ENCODE measurements around the gene CHFR. TPM values are rescaled to one million over a fixed set of nuclear protein-coding genes. Genes with fewer than 3 reads are reported as not detected.

The CHFR gene
- total and polyA plus RNA-seq, 2 of the 4 experiments (the other 2 are of a cell fraction): 13.4 to 35.3 TPM

DNA sequence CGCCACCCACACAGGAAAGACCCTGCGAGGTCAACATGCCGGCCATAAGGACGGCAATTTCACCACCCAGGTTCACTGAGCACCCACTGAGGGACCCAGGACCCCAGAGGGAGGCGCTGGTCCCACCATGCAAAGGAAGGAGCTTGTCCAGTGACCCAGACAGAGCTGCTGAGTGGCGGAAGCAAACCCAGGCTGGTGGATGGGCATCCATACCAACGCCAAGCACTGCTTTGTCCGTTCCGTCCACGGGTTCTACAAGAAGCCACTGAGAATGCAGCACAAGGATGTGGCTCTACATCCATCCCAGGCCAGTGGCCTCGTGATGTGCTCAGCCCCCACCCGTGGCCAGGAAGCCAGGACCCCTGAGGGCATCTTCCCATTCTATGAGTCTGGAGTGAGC is 34.9 kb downstream of the CHFR start:
- dilution Hi-C loops (cut with HindIII; ENCODE audit: low sequenced_read_pairs, unreplicated experiment) (no loop called here), in situ Hi-C loops (cut with MboI; ENCODE audit: low sequenced_read_pairs) (no loop called here), intact Hi-C loops (cut with micrococcal nuclease) (no loop called here)
- Histone ChIP-seq H2BK20ac (ENCODE audit: low read depth, low read length) (no peak overlapping the region), H3K14ac (replicated peaks; ENCODE audit: low read depth, low read length) (no peak overlapping the region), H2BK15ac (ENCODE audit: low read depth, low read length) (no peak overlapping the region), H2BK120ac (ENCODE audit: low read depth, low read length) (no peak overlapping the region), H3K9me1 (ENCODE audit: insufficient read depth, low read length) (no peaks in the 10 kb centered on the region; the same call in 1 of the 2 replicates), H2AK9ac (replicated peaks; ENCODE audit: low read depth, low read length, poor library complexity) (peak overlapping the region; percentile 55), H3K18ac (ENCODE audit: low read depth, low read length) (no peak overlapping the region), H3K9ac (ENCODE audit: low read depth, low read length) (no peak overlapping the region), H3K4me1 (ENCODE audit: control insufficient read depth, insufficient read depth, low read length) (no peaks in the 10 kb centered on the region), H3K56ac (ENCODE audit: extremely low read depth, insufficient read depth, low read length) (no peak overlapping the region), H3K27ac (ENCODE audit: insufficient read depth, low read length) (no peak overlapping the region), H3K27me3 (ENCODE audit: control insufficient read depth, insufficient read depth, low read length) (no peaks in the 10 kb centered on the region), H3K4me3 (ENCODE audit: insufficient read depth, low read depth, low read length) (no peak overlapping the region), H2BK5ac (ENCODE audit: low read depth, low read length, poor library complexity, severe bottlenecking) (no peak overlapping the region), H4K8ac (ENCODE audit: low read depth in 2 of 2, low read length in 2 of 2) (no peak overlapping the region), H3K4ac (ENCODE audit: low read depth, low read length) (no peak overlapping the region), H3K79me1 (ENCODE audit: low read depth in 1 of 2, low read length in 2 of 2) (no peaks in the 10 kb centered on the region; a peak in 2 of 4 replicates), H3K23ac (ENCODE audit: low read depth, low read length) (no peak overlapping the region), H3K4me2 (ENCODE audit: low read depth, low read length) (no peak overlapping the region), H4K20me1 (ENCODE audit: insufficient read depth, low read length) (no peaks in the 10 kb centered on the region), H2AFZ (replicated peaks; ENCODE audit: low read length, poor library complexity) (peak overlapping the region; percentile 21), H3K36me3 (ENCODE audit: control insufficient read depth, insufficient read depth, low read length) (peaks cover 72% of the 10 kb centered on the region), H4K91ac (ENCODE audit: insufficient read depth, low read depth, low read length) (no peak overlapping the region), H3K9me3 (ENCODE audit: control insufficient read depth, insufficient read depth, low read length) (no peaks in the 10 kb centered on the region), H4K5ac (ENCODE audit: low read depth, low read length) (no peak overlapping the region), H2AK5ac (ENCODE audit: low read depth, low read length) (no peak overlapping the region)
- no peak for TF ChIP-seq MAFK (IDR thresholded peaks at IDR 0.05; ENCODE audit: low read depth, low read length)
- no peak for TF ChIP-seq NFE2L2 (IDR thresholded peaks at IDR 0.05; ENCODE audit: low read depth, low read length)
- no peak for TF ChIP-seq MAZ (IDR thresholded peaks at IDR 0.05; ENCODE audit: borderline replicate concordance, low read depth, low read length)
- TF ChIP-seq RFX5 (IDR thresholded peaks at IDR 0.05; ENCODE audit: low read depth, low read length): no peak
- no peak for TF ChIP-seq BHLHE40 (IDR thresholded peaks at IDR 0.05; ENCODE audit: low read depth, low read length)
- no peak for TF ChIP-seq SMC3 (IDR thresholded peaks at IDR 0.05; ENCODE audit: low read depth, low read length)
- TF ChIP-seq POLR2A (IDR thresholded peaks at IDR 0.05; ENCODE audit: low read depth, low read length): no peak
- TF ChIP-seq, protein P1, sequence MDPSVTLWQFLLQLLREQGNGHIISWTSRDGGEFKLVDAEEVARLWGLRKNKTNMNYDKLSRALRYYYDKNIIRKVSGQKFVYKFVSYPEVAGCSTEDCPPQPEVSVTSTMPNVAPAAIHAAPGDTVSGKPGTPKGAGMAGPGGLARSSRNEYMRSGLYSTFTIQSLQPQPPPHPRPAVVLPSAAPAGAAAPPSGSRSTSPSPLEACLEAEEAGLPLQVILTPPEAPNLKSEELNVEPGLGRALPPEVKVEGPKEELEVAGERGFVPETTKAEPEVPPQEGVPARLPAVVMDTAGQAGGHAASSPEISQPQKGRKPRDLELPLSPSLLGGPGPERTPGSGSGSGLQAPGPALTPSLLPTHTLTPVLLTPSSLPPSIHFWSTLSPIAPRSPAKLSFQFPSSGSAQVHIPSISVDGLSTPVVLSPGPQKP (IDR thresholded peaks at IDR 0.05; ENCODE audit: borderline replicate concordance, low read depth, low read length): no peak
- TF ChIP-seq, protein P2, sequence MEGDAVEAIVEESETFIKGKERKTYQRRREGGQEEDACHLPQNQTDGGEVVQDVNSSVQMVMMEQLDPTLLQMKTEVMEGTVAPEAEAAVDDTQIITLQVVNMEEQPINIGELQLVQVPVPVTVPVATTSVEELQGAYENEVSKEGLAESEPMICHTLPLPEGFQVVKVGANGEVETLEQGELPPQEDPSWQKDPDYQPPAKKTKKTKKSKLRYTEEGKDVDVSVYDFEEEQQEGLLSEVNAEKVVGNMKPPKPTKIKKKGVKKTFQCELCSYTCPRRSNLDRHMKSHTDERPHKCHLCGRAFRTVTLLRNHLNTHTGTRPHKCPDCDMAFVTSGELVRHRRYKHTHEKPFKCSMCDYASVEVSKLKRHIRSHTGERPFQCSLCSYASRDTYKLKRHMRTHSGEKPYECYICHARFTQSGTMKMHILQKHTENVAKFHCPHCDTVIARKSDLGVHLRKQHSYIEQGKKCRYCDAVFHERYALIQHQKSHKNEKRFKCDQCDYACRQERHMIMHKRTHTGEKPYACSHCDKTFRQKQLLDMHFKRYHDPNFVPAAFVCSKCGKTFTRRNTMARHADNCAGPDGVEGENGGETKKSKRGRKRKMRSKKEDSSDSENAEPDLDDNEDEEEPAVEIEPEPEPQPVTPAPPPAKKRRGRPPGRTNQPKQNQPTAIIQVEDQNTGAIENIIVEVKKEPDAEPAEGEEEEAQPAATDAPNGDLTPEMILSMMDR (conservative IDR thresholded peaks at IDR 0.05; ENCODE audit: low read depth, low read length): no peak
- TF ChIP-seq FOS (IDR thresholded peaks at IDR 0.05; ENCODE audit: low read depth, low read length): no peak
- no peak for TF ChIP-seq MXI1 (IDR thresholded peaks at IDR 0.05; ENCODE audit: borderline replicate concordance, low read depth, low read length)
- ATAC-seq (ENCODE audit: low read depth) (no peak), DNase-seq (no peak)
- whole genome bisulfite sequencing, 2 experiments (ENCODE audit: extremely low coverage in 2 of 2, insufficient read length in 1 of 2): 97% methylated on average over 5 of the region's 12 CpGs; no CpG with 5 or more reads in 1 of the 2 experiments
- ChIA-PET CTCF (no interaction called here), POLR2A (ENCODE audit: unreplicated experiment) (no interaction called here)
- no TSS peak for BruUV-seq (replicated peaks)
